HG03064 (cell line): Measurements from ENCODE around the gene TBC1D16.

Source experiments
- ATAC-seq: cut with Tn5 transposase; IDR thresholded peaks from one replicate; pipeline ENCODE4 v1.9.1; 2021; ENCODE audit warnings: low read depth; ENCODE audit not compliant: unreplicated experiment

Gene TBC1D16

GRCh38 chr17:79942591-79943346 lies 92.9 kb downstream of the TBC1D16 start:
- ATAC-seq: no peak

DNA sequence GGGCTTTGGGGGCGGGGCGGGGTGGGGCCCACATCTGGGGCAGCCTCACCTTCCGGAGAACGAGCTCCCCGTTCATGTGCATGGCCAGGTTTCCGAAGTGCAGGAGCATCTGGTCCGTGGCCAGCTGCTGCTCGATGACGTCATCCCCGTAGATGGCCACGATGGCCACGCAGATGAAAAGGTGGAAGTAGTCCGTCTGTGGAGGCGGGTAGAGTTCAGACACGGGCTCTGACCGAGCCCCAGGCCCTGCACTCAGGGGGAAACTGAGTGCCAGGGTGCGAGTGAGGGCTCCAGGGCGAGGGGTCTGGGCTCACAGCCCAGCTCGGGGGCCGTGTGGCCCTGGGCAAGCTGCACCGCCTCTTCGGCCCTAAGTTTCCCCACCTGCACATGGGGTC lies 93.7 kb downstream of the TBC1D16 start:
- ATAC-seq: no peak

DNA sequence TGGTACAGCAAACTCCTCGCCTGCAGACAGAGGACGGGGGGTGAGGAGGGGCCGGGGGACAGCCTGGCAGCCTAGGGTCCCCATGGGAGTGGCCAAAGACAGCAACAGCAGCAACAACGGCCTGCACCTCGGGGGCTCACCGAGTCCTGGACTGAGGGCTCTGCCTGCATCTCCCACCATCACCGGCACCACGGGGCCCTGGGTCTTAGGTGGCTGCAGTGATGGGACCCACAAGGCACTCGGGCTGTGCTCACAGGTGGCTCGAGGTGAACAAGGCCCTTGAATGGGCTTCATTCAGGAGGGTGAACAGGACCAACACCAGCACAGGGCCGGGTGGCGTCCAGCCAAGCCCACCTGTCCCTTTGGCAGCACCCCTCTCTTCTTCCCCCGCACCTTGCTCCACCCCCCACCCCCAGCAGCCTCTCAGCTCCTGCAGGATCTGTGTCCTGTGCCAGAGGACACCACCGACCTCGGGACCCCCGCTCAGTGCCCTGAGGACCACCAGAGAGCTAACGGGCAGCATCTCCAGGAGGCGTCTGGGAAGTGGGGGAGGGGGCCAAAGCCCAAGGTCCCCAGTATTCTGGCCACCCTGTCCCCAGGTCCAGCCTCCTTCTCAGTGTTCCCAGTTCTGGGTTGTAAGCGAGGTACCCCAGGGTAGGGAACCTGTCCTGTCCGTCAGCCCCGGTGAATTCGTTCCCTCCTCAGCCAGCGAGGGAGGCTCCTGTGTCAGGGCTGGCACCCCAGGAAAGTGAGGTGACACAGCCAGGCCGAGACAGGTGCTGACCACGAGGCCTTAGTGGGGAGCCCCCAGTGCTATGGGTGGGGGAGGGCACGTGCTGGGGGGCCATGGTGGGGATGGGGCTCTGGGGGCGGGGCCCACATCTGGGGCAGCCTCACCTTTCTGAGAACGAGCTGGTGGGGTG lies 94.3 kb downstream of the TBC1D16 start:
- ATAC-seq: no peak

DNA sequence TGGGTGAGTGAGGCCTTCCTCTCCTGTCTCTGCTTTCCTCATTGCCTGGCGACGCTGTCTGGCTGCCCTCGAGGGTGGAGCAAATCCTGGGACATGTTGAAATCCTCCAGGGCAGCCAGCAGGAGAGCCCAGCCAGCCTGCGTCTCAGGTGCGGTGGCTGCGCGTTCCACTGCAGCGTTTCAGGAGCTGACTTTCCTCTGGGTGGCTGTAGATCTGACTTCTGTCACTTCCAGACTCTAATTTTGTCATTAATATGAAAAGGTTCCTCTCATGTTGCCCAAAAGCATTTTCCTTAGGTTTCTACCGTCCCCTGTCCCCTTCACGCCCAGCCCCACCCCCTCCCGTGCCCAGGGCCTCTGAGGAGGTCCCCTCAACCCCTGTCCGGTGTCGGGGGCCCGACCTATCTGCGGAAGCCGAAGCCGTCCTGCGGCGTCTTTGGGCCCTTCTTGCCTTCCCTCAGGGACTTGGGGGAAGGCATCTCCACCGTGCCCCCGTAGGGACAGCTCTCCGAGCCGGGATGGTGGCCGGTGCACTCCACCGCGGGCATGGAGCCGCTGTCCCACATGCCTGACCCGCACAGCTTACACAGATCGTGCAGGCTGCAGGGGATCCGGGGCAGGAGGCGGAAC lies 95.1 kb downstream of the TBC1D16 start:
- no peak for ATAC-seq

DNA sequence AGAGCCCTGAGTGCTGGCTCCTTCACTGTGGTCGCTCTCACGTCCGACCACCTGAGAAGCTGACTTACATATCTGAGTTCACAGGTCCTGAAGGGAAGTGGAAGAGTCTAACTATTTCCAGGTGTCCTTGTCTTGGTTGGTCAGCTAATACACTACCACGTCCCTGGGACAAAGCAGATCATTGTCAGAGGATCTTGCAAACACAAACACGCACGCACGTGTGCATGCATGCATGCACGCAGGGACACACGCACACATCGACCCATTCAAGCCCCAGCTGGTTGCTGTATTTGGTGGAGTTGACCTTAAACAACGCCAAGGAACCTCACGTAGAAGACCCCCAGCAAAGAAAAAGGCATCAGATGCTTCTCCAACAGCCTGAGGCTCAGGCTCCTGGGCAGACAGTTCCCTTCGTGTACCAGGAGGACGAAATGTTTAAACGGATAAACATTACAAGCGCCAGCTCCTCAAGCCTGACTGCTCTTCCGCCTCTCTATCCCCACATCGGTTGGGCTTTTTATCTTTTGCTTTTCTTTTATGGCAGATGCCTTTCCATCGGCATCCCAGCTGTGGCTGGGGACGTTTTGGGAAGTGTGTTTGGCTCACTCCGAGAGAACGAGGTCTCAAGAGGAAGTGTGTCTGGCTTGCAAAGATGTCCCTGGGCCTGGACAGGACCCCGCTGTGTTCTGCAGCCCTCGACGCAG lies 95.8 kb downstream of the TBC1D16 start:
- ATAC-seq: no peak

DNA sequence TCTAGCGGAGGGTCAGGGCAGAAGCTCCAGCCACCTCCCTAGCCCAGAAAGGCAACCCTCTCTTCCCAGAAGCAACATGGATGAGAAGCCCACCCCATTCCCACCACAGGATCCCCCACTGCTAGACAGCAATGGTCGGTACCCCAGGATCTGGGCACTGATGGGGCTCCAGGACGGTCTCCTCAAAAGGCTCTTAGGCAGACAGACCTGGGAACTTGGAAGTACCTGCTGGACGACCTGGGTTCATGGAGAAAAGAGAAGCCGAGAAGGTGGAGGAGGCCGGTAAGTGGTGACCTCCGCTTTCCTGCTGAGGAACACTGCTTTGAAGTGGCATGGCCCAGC lies 96.6 kb downstream of the TBC1D16 start:
- no peak for ATAC-seq

DNA sequence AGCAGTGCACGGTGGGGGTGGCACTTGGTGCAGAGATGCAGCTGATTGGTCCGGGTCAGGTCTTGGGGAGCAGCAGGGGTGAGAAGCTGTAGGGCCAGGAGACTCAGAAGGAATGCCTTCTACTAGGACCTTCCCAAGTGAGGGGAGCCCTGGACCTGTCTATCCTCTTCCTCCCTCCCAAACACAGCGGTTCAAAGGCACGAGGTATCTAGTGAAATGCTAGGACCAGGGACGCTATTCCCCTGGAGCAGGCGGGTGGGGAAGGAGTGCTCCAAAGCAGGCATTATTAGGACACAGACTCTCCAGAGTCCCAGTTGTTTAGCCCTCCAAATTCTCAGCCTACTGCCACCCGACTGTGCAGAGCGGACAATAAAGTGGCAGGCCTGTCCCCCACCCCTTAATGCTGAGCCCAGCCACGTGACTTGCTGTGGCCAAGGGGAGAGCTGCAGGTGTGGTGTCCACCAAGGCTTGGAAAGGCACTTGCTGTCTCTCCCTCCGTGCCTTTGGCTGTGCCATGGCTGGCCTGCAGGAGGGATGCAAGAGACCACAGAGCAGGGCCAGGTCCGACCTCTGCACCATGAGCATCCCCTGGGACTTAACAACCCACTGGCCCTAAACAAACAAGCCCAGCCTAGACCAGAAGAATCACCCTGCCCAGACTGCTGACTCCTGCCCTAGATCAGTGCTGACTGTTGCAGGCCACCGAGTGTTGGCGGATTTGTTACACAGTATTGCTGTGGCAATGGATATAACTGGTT lies 97.2 kb downstream of the TBC1D16 start:
- ATAC-seq: no peak

GRCh38 chr17:79937391-79938335 lies 98.0 kb downstream of the TBC1D16 start:
- ATAC-seq: no peak

GRCh38 chr17:79936641-79937381 lies 98.9 kb downstream of the TBC1D16 start:
- ATAC-seq: no peak

DNA sequence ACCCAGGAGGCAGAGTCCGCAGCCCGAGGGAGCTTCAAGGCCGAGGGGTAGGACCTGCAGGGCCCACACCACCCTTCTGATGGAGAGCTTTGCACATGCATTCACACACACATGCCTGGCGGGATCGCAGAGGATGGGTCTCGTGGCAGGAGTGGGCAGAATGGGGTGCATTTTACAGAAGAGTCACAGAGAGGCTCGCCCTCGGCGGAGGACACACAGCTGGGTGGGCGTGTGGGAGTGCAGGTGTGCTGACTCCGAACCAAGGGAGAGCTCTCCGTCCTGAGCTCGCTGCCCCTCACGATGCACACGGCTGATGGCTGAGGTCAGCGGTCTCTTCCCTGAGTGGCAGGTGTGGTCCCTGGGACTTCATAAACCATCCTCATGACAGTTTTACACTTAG lies 99.6 kb downstream of the TBC1D16 start:
- ATAC-seq: no peak

GRCh38 chr17:79935197-79935885 lies 100.3 kb downstream of the TBC1D16 start:
- ATAC-seq: no peak

DNA sequence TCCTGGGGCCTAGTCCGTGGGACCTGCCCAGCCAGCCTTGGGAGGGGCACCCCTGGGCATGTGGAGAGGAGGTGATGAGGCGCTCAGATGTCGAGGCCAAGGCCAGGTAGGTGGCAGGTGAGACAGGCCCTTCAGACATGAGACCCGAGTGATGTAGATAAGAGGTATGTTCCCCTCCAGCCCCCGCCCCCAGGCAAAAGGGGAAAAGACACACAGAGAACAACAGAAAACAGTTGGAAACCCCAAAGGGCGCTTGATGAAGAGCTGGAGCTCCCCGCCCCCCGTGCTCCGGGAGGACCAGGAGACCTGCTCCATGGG lies 101.1 kb downstream of the TBC1D16 start:
- ATAC-seq: no peak

- ATAC-seq: no peak
Measured at GRCh38 chr17:79933863-79934652, 101.6 kb downstream of the TBC1D16 start.

DNA sequence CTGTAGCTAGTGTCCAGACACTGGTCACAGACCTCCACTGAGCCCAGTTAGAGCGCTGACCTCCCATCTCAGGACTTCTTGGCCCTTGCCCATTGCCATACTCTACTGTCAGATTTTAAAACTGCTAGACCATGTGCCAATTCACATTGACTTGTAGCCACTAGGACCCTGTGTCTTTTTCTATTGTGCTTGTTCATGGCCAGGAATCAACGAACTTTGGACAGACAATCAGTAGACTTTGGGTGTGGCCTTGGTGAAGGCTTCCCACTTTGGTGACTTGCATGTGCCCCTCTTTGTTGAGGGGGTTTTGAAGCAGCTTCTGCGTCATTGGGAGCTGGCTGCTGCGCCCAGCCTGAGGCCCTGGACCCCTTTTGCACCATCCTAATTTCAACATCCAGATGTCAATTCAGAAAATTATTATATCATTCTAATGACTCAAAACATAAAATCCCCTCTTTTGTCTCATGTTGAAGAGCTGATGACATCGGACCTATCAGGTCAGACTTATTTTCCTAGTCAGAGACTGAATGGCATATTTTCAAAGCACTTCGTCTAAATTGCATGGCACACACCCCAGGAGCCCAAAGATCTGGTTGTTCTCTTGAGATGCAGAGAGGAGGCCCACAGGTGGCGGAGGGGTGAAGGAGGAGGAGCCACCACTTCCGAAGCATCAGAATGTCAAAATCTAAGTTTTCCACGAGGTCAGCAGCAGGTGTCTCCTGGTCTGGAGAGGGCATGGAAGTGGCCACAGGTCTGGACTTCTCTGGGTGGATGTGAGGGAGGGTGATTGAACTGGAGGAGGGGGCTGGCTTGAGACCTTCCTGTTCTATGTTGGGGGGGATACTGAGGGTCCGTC lies 103.0 kb downstream of the TBC1D16 start:
- no peak for ATAC-seq

GRCh38 chr17:79931817-79932309 lies 103.8 kb downstream of the TBC1D16 start:
- ATAC-seq: no peak
